GM19463 (cell line): ENCODE results near the gene KCNJ10.

Experiments used
- ATAC-seq: cut with Tn5 transposase; IDR thresholded peaks from one replicate; pipeline ENCODE4 v1.9.1; 2021; ENCODE audit warnings: mild to moderate bottlenecking, moderate library complexity; ENCODE audit not compliant: unreplicated experiment

Gene KCNJ10

DNA sequence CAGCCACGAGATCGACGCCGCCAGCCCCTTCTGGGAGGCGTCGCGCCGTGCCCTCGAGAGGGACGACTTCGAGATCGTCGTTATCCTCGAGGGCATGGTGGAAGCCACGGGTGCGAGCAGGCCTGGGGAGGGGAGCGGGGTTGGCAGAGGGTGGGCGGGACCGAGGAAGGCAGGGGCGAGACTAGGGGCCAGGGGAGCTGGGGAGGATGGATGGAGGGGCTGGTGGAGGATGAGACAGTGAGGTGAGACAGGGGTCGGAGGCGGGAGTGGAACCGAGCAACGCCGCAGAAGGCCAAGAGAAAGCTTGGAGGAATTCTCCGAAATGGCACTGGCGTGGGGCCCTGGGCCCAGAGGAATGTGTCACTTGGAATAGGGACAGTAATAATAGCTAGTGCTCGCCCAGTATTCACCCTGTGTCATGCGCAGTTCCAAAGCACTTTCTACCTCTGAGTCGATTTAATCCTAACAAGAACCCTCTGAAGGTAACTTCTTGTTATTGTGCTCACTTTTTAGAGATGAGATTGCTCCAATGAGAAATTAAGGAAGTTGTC is 14.9 kb upstream of the KCNJ10 start:
- no peak for ATAC-seq

DNA sequence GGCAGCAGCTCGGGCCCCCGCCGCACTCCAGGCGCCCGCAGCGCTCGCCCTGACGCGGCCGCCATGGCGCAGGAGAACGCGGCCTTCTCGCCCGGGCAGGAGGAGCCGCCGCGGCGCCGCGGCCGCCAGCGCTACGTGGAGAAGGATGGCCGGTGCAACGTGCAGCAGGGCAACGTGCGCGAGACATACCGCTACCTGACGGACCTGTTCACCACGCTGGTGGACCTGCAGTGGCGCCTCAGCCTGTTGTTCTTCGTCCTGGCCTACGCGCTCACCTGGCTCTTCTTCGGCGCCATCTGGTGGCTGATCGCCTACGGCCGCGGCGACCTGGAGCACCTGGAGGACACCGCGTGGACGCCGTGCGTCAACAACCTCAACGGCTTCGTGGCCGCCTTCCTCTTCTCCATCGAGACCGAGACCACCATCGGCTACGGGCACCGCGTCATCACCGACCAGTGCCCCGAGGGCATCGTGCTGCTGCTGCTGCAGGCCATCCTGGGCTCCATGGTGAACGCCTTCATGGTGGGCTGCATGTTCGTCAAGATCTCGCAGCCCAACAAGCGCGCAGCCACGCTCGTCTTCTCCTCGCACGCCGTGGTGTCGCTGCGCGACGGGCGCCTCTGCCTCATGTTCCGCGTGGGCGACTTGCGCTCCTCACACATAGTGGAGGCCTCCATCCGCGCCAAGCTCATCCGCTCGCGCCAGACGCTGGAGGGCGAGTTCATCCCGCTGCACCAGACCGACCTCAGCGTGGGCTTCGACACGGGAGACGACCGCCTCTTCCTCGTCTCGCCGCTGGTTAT is 14.2 kb upstream of the KCNJ10 start:
- ATAC-seq: peak; percentile 75

DNA sequence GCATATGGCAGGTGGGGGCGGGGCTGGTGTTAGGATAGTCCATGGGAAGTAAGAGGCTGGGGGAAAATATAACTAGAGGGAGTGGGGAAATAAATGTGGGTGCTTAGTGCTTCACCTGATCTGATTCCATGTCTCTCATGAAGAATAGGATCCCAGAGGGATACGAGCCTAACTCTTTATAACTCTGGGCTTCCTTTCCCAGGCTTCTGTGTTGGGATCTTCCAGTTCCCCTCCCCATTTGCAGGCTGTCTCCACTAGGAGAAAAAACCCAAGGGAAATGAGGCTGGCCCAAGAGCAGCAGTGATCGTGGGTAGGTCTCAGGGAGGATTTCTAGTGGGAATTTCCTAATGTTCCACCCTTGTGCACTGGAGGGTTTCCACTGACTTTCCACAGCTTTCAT is 13.0 kb upstream of the KCNJ10 start:
- no peak for ATAC-seq

DNA sequence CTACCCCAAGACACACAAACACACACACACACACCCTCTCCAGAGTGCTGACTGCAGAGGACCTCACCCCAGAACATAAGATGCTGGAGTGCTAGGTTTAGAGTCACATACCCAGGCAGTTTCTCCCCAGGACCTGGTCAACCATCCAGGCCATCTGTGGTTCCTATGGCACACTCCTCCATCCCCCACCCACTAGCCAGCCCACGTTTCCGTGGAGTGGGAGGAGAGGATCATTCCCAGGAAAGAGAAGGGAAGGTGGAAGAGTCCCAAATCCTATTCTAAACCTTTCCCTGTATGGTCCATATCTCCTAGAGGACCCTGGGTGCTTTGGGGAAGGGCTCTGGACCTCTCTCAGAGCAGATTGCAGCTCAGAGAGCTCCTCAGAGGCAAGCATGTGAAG is 12.5 kb upstream of the KCNJ10 start:
- ATAC-seq: no peak

DNA sequence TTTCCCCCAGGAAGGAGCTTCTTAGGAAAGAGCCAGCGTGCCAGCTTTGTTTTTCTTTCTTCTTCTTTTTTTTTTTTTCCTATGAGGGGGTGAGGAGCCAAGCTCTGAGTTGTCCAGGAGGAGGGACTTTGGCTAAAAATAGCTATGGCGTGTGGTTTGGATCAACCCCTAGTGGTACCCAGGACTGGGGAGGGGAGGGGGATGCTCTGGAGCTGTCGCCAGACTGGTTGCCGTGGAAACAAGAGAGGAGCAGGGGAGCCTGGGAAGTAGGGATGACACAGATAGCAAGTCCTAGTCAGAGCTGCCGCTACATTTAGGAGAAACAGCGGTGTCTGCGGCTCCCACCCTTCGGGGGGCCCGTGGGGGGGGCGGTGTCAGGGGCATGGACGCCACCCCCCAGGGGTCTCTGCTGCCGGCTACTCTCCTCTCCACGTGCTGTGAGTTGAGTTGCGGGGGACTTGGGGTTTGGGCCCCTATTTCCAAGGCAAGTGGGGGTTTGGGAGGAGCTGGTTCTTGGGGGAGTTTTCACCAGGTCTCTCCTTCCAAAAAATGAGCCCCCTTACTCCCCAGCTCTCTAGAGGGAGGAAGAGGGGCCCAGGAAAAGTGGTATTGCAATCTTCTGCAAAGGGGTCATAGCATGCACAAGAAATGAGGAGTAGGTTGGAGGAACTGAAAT is 11.4 kb upstream of the KCNJ10 start, which contains the start of gene KCNJ9:
TSS of gene KCNJ9 (plus strand) at position 278 of the 676 bp plus-strand sequence. CDS start 2,493 bp downstream, outside the sequence.
- ATAC-seq: no peak

DNA sequence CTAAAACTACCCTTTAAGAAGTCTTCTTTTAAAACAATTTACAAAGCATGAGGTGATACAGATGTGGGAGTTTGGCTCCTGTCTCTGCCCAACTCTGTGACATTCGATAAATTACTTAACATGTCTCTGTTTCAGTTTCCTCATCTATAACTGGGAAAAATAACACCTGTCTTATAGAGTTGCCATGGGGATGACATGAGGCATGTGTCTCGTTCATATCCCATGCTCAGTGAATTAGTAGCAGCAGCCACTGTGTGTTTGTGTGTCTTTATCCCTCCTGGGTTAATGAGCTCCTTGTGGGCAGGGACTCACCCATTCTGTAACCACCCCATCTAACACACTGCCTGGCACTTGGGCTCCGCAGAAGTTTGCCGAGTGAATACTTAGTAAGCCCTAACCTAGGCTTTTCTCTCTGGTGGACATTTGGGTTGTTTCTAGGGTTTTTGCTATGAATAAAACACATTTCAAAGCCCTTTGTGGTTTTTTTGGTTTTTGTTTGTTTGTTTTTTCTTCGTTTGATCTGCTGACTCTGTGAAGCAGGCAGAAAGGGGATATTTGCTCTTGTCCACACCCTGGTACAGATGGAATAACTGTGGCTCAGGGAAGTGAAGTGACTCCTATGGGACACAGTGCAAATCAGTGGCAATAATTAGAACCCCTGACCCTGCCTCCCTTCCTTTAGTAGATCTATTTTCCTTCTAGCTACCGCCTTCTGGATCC is 10.6 kb upstream of the KCNJ10 start:
- ATAC-seq: no peak

DNA sequence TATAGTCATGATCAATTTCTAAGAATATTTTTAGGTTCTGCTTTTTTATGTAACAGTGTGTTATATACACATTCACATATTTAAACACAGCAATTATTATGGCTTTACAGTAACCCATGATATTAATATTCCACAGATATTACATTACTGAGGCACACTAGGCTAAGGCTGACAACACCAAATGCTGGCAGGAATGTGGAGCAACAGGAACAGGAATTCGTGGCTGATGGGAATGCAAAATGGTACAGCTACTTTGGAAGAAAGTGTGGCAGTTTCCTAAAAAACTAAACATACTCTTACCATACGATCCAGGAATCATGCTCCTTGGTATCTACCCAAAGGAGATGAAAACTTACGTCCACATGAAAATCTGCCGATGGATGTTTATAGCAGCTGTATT is 9.5 kb upstream of the KCNJ10 start:
- no peak for ATAC-seq

DNA sequence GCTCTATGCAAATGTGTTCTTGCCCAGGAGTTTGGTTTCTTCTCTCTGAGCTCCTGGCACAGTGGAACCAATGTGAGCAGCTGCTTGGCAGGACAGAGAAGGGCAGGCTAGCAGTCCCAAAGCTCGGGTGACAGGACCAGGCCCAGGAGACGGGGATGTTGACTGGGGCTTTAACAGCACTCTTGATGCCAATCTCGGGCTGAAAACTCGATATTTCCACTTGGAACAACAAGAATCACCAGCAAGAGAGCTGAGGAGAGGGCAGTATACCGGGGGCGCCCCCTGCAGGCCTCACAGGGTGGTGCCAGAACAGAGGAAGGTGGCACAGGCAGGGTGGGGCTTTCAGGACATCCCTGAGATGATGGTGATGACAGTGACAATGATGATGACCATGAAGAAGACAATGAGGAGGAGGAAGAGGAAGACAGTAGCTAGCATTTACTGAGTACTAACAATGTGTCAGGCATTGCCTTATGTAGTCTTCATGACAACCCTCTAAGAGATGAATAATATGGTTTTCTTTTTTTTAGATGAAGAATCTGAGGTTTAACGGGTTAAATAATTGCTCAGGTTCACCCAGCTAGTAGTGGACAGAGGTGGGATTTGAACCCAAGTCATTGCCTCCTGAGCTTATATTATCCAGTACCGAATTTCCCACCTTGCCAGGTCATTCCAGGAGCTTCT is 8.7 kb upstream of the KCNJ10 start:
- peak; percentile 77 for ATAC-seq

DNA sequence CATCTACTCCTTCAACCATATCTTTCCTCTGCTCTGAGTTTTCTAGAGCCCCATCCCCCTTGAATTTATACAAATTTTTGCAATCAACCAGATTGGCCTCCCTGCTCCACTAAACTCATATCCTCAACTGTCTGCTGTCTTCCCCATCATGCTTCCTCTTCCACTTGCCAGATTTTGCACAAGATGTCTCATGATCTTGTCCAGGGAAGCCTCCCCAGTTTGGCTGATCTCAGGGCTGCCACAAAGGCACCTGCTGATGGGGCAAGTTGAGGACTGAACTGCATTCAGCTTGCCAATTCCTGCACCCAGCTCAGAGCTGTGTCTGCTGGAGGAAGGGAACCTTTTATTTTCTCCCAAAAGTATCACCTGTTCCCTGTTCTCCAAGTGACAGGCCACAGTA is 7.5 kb upstream of the KCNJ10 start:
- ATAC-seq: no peak

DNA sequence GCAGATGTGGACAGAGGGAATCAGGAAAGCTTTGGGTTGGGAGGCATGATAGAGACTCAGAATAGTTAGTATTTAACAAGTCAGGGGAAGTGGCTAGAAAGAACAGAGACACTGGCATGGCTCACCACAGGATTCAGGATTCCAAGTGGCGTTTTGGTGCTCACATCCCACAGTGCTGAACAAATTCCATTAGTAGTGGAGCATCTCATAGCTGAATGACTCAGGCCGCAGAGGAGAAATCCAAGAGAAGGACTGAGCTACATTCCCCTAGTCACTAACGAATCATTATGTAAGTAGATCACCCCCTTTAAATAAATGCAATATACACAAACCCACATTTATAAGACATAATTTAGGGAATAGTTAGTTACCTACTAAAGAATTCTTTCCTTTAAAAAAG is 6.3 kb upstream of the KCNJ10 start:
- no peak for ATAC-seq

DNA sequence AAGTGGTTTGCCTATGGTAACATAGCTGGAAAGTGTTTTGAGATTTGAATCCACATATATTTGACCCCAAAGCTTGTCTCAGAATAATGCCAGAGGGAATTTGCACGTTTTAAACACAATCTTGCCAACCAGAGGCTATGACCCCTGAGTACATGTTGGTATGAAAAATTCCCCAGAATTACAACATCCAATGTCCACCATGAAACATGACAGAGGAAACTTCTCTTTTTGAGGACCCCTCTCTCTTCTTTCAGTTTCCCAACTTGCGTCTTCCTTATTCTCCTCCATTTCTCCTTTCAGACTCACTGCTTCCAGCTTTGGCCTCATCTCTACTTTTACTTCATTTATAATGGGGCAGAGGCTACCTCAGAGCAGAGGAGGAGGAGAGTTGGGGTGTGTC is 5.9 kb upstream of the KCNJ10 start:
- ATAC-seq: no peak

DNA sequence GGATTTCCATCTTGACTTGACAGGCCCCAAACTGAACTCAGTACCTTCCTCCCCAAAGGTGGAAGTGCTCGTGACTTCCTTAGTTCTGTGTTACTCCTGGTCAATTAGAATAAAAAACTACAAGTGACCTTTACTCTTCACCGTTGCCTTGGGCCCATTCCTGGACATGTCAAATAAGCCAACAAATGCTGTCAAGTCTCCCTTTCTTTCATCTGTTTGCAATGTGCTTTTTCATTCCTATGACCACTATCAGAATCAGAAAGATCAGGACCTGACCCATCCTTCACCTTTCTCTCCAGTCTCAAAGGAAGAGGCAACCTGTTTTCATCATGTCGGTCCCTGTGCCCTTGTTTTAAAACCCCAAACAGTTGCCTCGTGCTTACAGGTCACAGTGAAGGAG is 4.9 kb upstream of the KCNJ10 start:
- no peak for ATAC-seq

DNA sequence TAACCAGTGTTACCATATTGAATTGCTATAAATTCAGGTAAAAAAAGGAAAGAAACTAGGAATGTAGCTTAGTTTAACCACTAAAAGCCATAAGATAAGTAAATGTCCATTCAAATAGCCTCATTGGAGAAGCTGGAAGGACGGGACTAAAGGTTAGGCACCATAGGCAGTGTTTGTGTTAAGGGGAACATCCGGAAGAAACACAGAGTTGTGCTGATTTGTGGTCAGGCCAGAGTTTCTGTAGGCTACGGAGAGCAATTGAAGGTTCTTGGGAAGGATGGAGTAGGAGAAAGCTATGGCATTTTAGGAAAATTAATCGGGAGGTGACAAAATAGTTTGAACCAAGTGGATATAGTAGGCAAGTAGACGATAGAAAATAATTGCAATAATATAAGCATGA is 1.3 kb upstream of the KCNJ10 start:
- ATAC-seq: no peak

DNA sequence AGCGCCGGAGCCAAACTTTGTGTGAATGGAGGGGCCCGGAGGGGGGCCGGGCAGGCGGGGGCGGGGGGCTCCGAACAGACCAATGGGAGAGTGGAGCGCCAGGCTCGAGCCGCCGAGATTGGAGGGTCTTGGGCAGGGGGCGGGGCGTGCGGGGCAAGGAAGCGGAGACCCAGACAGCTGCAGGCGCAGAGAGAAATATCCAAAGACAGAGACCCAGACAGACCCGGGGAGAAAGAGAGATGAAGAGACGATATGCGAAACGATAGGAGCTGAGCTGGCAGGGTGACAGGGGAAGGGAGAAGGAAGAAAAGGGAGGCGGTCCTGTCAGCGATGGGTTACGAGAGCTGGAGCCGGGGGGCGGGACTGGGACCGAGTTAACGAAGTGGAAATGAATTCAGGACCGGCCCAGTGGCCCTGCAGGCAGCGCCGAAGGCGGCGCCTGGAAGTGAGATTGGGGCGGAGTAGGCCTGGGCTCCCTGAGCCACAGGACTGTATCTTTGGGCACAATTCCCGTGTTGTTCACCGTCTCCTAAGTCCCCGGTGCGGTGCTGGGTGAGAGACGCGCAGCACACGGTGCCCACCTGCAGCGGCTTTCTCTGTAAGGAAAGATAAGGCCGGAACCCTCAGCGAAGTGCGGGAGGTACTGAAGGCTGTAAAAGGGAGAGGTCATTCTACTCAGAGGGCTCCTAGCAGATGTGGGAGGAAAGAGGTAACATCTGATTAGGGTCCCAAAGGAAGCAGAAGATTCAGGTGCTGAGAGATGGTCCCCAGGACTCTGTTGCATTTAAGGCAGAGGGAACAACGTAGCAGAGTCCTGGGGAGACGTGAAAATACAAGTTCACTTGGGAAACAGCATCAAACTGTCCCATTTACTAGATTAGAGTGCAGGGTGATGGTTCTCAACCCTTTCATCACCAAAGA is 543 bp upstream of the KCNJ10 start:
- ATAC-seq: peak; percentile 56

DNA sequence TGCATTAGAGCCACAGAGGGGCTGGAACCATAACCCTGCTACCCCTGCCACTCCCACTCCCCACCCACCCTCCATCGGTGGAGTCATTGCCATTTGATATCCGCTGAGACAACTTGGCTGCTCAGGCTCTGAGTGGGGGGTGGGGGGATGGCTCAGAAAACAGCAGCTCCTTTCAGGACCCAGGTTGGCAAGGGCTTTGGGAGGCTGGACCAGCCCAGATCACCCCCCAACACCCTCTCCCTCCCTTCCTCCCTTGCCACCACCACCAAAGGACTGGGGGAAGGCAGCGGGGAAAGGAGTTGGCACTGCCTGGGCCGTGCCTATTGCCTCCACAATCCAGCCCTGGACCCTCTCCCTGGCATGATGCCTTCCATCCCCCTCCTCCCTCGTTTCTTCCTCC is 1.7 kb downstream of the KCNJ10 start:
- ATAC-seq: no peak

DNA sequence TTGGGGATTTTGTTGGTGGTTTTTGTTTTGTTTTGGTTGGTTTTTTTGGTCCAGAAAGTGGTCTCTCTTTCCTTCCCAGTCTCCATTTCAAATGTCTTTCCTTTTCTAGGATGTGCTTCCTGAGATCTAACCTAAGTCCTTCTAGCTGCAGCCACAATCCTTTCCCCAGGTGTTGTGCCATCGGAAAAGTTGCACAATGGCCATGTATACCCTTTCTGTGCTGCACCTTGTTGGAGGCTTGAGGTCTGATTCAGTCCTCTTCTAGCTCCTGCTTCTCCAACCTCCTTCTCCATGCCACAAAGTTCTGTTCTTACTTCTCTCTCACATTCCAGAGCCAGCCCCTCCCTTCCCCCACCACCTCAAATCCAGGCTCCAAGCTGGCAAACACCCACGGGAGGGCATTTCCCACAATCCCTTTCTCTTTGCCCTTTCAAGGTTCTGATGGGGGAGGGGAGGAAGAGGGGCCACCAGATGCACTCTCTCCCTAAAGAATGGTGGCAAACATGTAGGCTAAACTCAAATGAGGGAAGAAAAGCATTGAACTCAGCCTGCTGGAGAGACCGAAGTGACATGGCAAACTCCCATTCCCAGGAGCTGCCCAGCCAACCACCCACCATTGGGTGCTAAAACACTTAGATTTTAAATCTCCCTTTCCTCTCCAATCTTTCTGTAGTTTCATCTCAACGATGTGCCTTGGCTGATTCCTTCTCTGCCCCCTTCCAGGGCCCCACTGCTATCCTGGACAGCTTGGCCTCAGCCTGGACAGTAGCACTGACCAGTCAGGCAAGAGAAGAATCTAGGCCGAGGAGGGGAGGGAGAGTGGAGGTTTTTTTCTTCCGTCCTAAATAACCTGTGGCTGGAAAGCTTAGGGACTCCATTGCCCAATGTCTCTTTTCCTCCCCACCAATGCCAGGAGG is 2.9 kb downstream of the KCNJ10 start:
- ATAC-seq: no peak

DNA sequence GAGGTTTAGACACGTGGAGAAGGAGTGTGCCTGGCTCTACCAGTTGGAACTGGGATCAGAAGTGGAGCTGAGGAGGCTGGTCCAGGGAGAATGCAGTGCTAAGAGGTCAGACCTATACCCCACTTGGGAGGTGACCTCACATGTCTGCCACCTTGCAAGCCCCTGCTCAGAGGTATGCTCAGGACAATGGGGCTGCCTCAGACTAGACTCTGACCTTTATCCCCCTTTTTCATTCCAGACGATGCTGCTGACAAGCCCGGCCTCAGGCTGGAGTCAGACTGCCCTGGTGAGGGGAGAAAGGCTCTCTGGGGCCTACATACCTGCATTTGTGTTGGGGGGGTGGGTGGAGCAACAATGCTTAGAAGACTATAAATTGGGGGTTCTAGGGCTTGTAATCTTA is 5.2 kb downstream of the KCNJ10 start:
- no peak for ATAC-seq

DNA sequence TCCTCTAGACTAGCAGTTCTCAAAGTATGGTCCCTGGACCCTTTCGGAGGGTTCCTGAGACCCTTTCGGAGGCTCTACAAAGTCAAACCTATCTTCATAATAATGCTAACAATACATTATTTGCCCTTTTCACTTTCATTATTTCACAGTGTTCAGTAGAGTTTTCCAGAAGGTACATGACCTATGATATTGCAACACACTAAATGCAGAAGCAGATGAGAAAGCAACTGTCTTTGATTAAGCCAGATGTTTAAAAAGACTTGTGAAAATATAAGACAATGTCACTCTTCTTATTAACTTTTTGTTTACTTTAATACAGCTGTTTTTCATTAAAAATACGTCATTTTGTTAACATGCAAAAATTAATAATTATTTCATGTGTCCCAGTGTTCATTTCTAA is 5.8 kb downstream of the KCNJ10 start:
- no peak for ATAC-seq

DNA sequence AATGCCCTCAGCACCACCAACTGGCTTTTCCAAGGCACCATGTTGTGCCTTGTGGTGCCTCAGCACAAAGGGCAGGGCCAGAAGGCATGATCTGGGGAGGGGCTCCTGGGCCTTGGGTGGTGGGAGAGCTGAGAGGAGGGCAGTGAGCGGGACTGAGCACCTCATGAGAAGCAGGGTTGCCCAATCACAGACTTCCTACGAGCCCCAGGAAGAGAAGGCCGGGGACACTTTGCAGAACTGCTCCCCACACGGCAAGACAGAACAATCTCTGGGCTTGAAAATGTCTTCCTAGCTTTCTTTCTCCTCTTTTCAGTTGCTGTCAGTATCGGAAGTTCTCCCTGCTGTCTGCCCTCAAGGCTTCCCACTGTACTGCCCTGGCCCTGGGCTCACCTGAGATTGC is 6.8 kb downstream of the KCNJ10 start:
- no peak for ATAC-seq
